ENCODE data around the gene TLL2.

The TLL2 gene

GRCh38 chr10:96497391-96497790 lies 16.3 kb downstream of the TLL2 start:
- Histone ChIP-seq H3K27me3 (replicated peaks; ENCODE audit: control insufficient read depth, insufficient read depth, low read length) (no peaks in the 10 kb centered on the region), H3K36me3 (ENCODE audit: control insufficient read depth, insufficient read depth, low read length) (no peaks in the 10 kb centered on the region), H3K4me3 (replicated peaks; ENCODE audit: low read depth, low read length) (no peak overlapping the region)
- no peak for DNase-seq (ENCODE audit: extremely low read depth, insufficient read length)
- TF ChIP-seq CTCF (IDR thresholded peaks at IDR 0.05; ENCODE audit: insufficient read depth, low read length, poor library complexity, severe bottlenecking) = no peak

- Histone ChIP-seq H3K36me3 (ENCODE audit: control insufficient read depth, insufficient read depth, low read length) (no peaks in the 10 kb centered on the region), H3K4me3 (replicated peaks; ENCODE audit: low read depth, low read length) (no peak overlapping the region), H3K27me3 (replicated peaks; ENCODE audit: control insufficient read depth, insufficient read depth, low read length) (no peaks in the 10 kb centered on the region)
- no peak for DNase-seq (ENCODE audit: extremely low read depth, insufficient read length)
- no peak for TF ChIP-seq CTCF (IDR thresholded peaks at IDR 0.05; ENCODE audit: insufficient read depth, low read length, poor library complexity, severe bottlenecking)
Measured at GRCh38 chr10:96496281-96496925, 17.3 kb downstream of the TLL2 start.

GRCh38 chr10:96495544-96495943 lies 18.2 kb downstream of the TLL2 start:
- no peak for TF ChIP-seq CTCF (IDR thresholded peaks at IDR 0.05; ENCODE audit: insufficient read depth, low read length, poor library complexity, severe bottlenecking)
- DNase-seq (ENCODE audit: extremely low read depth, insufficient read length) = no peak
- Histone ChIP-seq H3K36me3 (ENCODE audit: control insufficient read depth, insufficient read depth, low read length) (no peaks in the 10 kb centered on the region), H3K4me3 (replicated peaks; ENCODE audit: low read depth, low read length) (no peak overlapping the region), H3K27me3 (replicated peaks; ENCODE audit: control insufficient read depth, insufficient read depth, low read length) (no peaks in the 10 kb centered on the region)

GRCh38 chr10:96494694-96495093 lies 19.0 kb downstream of the TLL2 start:
- TF ChIP-seq CTCF (IDR thresholded peaks at IDR 0.05; ENCODE audit: insufficient read depth, low read length, poor library complexity, severe bottlenecking) = no peak
- Histone ChIP-seq H3K36me3 (ENCODE audit: control insufficient read depth, insufficient read depth, low read length) (no peaks in the 10 kb centered on the region), H3K27me3 (replicated peaks; ENCODE audit: control insufficient read depth, insufficient read depth, low read length) (no peaks in the 10 kb centered on the region), H3K4me3 (replicated peaks; ENCODE audit: low read depth, low read length) (no peak overlapping the region)
- DNase-seq (ENCODE audit: extremely low read depth, insufficient read length) = no peak

- no peak for DNase-seq (ENCODE audit: extremely low read depth, insufficient read length)
- no peak for TF ChIP-seq CTCF (IDR thresholded peaks at IDR 0.05; ENCODE audit: insufficient read depth, low read length, poor library complexity, severe bottlenecking)
Measured at GRCh38 chr10:96493871-96494525, 19.7 kb downstream of the TLL2 start.

More at GRCh38 chr10:96493871-96494525, 19.7 kb downstream of the TLL2 start:
- H3K27me3 ChIP-seq (replicated peaks; ENCODE audit: control insufficient read depth, insufficient read depth, low read length) = no peaks in the 10 kb centered on the region
- no peaks in the 10 kb centered on the region for H3K36me3 ChIP-seq (ENCODE audit: control insufficient read depth, insufficient read depth, low read length)
- H3K4me3 ChIP-seq (replicated peaks; ENCODE audit: low read depth, low read length) = no peak overlapping the region

All from GM06990 (cell line).